GM12878 (cell line): ENCODE data around the gene C9. TPM values are rescaled to one million over a fixed set of nuclear protein-coding genes. Genes with fewer than 3 reads are reported as not detected.
"Not testable (repeated sequence)": the region's sequence is repeated elsewhere in the genome, so short reads cannot be mapped to it uniquely, and the experiment has no call there.

Experiments
- ATAC-seq: fragments of 200-7000 bp; cut with Tn5 transposase; 3 replicates; pipeline ENCODE4 v1.9.1; 2020; ENCODE audit warnings: mild to moderate bottlenecking, moderate library complexity
- BruUV-seq: library from RNA; stranded (reverse); fragments of 400-500 nt; replicated peaks from 2 replicates; lab custom pipeline; 2021; lab: Mats Ljungman, UMichigan
- CTCF ChIA-PET: fragments of 300-600 bp; sonication (Branson Sonifier 250); formaldehyde crosslinking; extraction: SDS; loops from one replicate; lab custom pipeline; 2021; ENCODE audit warnings: inconsistent platforms; lab: Yijun Ruan, JAX
- POLR2A ChIA-PET: fragments of 350-600 bp; formaldehyde crosslinking; extraction: SDS; loops from one replicate; lab custom pipeline; 2021; ENCODE audit warnings: inconsistent platforms; lab: Charles Lee
- RAD21 ChIA-PET: fragments of 300-600 bp; sonication (Branson Sonifier 250); formaldehyde crosslinking; loops from one replicate; lab custom pipeline; 2023; ENCODE audit warnings: antibody characterized with exemption; ENCODE audit not compliant: unreplicated experiment; lab: Charles Lee
- SMC1A ChIA-PET: fragments of 300-600 bp; sonication (Branson Sonifier 250); formaldehyde crosslinking; loops from one replicate; lab custom pipeline; 2023; ENCODE audit not compliant: unreplicated experiment, uncharacterized antibody; lab: Charles Lee
- DNase-seq: peaks from one replicate; pipeline ENCODE4 v3.0.0-alpha.2; 2011; ENCODE audit warnings: low read depth, low spot score
- FAIRE-seq: peaks from 3 replicates; lab custom pipeline; 2011; peaks lifted over from hg19 to GRCh38; lab: Jason Lieb, UNC
- H2AFZ ChIP-seq: 2 replicates; pipeline ENCODE4 v1.6.0; 2011; ENCODE audit warnings: low read depth, low read length, control low read depth; ENCODE audit not compliant: control insufficient read depth
- H3K27ac ChIP-seq: 2 replicates; pipeline ENCODE4 v1.5.1; 2011; ENCODE audit warnings: control low read depth; ENCODE audit not compliant: control insufficient read depth, insufficient read depth
- H3K27me3 ChIP-seq, 2 experiments: replicated peaks in 1 of 2; 2 replicates each; pipeline versions ENCODE4 v1.6.0 to v1.6.1; 2011; ENCODE audit warnings: low read length in 1 of 2; ENCODE audit not compliant: control insufficient read depth in 2 of 2, insufficient read depth in 2 of 2
- H3K36me3 ChIP-seq, 2 experiments: 2 replicates each; pipeline ENCODE4 v1.5.1; 2011; ENCODE audit warnings: low read length in 1 of 2; ENCODE audit not compliant: control insufficient read depth in 2 of 2, insufficient read depth in 2 of 2
- H3K4me1 ChIP-seq: 2 replicates; pipeline ENCODE4 v1.6.1; 2011; ENCODE audit warnings: mild to moderate bottlenecking, low read length, moderate library complexity, mixed read lengths; ENCODE audit not compliant: control insufficient read depth, insufficient read depth
- H3K4me2 ChIP-seq: 2 replicates; pipeline ENCODE4 v1.6.0; 2011; ENCODE audit warnings: control low read depth; ENCODE audit not compliant: control insufficient read depth, insufficient read depth
- H3K4me3 ChIP-seq: fragments of 200-600 bp; sonication (generic); 2 replicates; pipeline ENCODE4 v1.5.1; 2016
- H3K79me2 ChIP-seq: 2 replicates; pipeline ENCODE4 v1.6.0; 2011; ENCODE audit warnings: low read length; ENCODE audit not compliant: control insufficient read depth, insufficient read depth
- H3K9ac ChIP-seq: 2 replicates; pipeline ENCODE4 v1.8.0; 2011; ENCODE audit warnings: low read length, control low read depth, mixed read lengths; ENCODE audit not compliant: control insufficient read depth, insufficient read depth
- H3K9me3 ChIP-seq: replicated peaks from 3 replicates; pipeline ENCODE4 v1.5.1; 2011; ENCODE audit warnings: mild to moderate bottlenecking, low read length; ENCODE audit not compliant: control insufficient read depth, insufficient read depth
- H4K20me1 ChIP-seq: 2 replicates; pipeline ENCODE4 v1.6.0; 2011; ENCODE audit not compliant: control insufficient read depth, insufficient read depth
- MEF2B ChIP-seq: fragments of 450-650 bp; IDR thresholded peaks from 2 replicates; pipeline ENCODE4 v1.6.1; 2018; ENCODE audit warnings: mild to moderate bottlenecking, moderate library complexity; ENCODE audit not compliant: partially characterized antibody, poor library complexity, severe bottlenecking
- WGBS: methylation state at CpG from one replicate; pipeline ENCODE4 v1.1.6; 2016; ENCODE audit warnings: low lambda C conversion rate; ENCODE audit not compliant: insufficient replicate concordance, insufficient coverage; ENCODE audit errors: missing lambda C conversion rate; 5-methylcytosine and 5-hydroxymethylcytosine counted together
- in situ Hi-C: fragments of 300-500 bp; cut with MboI; formaldehyde crosslinking; loops from 9 replicates; pipeline ENCODE4 v1.14.3; 2018; ENCODE audit warnings: mixed read lengths
- intact Hi-C: fragments of 100-400 bp; cut with micrococcal nuclease; formaldehyde crosslinking; loops from one replicate; pipeline ENCODE4 v1.14.2; 2022; ENCODE audit not compliant: unreplicated experiment
- polyA plus RNA-seq, 11 experiments: library from polyadenylated mRNA; depleted of rRNA in 4 of 11; unstranded in 6 of 11; stranded (reverse) in 5 of 11; fragments of >200 nt; fragmentation: Nextera tagmentation in 4 of 11; fragmentation: Illumina TruSeq in 1 of 11; extraction: Ambion mirVana in 4 of 11; extraction: Trizol in 1 of 11; gene quantifications; 1 replicate in 1 of 11; 2 replicates in 10 of 11; pipeline versions ENCODE4 v1.2.1 to v1.2.3, GENCODE V29; 2011 to 2016; ENCODE audit warnings: inconsistent platforms in 2 of 11, missing spikeins in 2 of 11, low read depth in 1 of 11
- total RNA-seq, 4 experiments: library from RNA; depleted of rRNA in 3 of 4; stranded (reverse); fragments of >200 nt in 3 of 4; fragmentation: Illumina TruSeq in 1 of 4; extraction: Trizol in 1 of 4; gene quantifications; 2 replicates each; pipeline versions ENCODE4 v1.2.1 to v1.2.3, GENCODE V29; 2013 to 2021
- TF ChIP-seq, protein P1 (sequence below): fragments of 450-650 bp; IDR thresholded peaks from 2 replicates; pipeline ENCODE4 v1.6.1; 2017; ENCODE audit warnings: mild to moderate bottlenecking, low read depth, inconsistent platforms; ENCODE audit not compliant: poor library complexity, severe bottlenecking

The C9 gene
- total and polyA plus RNA-seq, 10 of the 15 experiments (the other 5 are each of a cell fraction or from before 2014, with no cell fraction given): 0.54 TPM; not detected in 9

DNA sequence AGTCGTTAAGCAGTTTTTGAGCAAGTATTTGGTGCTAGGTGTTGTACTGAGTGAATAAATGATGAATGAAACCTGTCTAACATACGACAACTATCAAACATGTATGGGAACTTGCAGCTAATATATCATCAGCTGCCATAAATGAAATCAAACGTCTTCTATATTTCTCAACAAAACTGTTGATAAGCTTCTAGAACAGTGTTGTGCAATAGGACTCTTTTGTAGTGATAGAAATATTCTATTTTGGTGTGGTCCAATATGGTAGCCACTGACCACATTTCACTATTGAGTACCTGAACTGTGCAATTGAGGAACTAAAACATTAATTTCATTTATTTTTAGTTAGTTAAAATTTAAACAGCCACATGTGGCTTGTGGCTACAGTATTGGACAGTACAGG is 128.6 kb downstream of the C9 start:
- WGBS: 15% methylated on average over 3 of the region's 3 CpGs

DNA sequence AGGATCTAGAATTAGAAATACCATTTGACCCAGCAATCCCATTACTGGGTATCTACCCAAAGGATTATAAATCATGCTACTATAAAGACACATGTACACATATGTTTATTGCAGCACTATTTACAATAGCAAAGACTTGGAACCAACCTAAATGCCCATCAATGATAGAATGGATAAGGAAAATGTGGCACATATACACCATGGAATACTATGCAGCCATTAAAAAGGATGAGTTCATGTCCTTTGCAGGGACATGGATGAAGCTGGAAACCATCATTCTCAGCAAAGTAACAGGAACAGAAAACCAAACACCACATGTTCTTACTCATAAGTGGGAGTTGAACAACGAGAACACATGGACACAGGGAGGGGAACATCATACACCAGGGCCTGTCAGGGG is 129.8 kb downstream of the C9 start:
- H3K9me3 ChIP-seq, H3K4me3 ChIP-seq, intact Hi-C loops, FAIRE-seq, DNase-seq, H3K4me1 ChIP-seq, POLR2A ChIA-PET, H3K79me2 ChIP-seq, H2AFZ ChIP-seq, H4K20me1 ChIP-seq, ATAC-seq, H3K4me2 ChIP-seq, H3K36me3 ChIP-seq, H3K27ac ChIP-seq, H3K9ac ChIP-seq, in situ Hi-C loops, H3K27me3 ChIP-seq, BruUV-seq: not testable (repeated sequence)
- ChIA-PET SMC1A (interaction anchor here (0.7 to 2.5 kb wide), 5 partner anchors 10 to 40 kb away, joined by 3 to 12 read pairs (median 4); partner anchors contain the start of gene FYB1), RAD21 (interaction anchor here (1.5 kb wide), 1 partner anchor 22 kb away, joined by 7 read pairs; no protein-coding TSS in a partner anchor), CTCF (interaction anchor here (1.2 to 2.3 kb wide), 2 partner anchors 11 to 26 kb away, joined by 4 to 6 read pairs; no protein-coding TSS in a partner anchor)
- 0% methylated on average over 1 of the region's 1 CpG for WGBS

More for the DNA sequence above, 128.6 kb downstream of the C9 start:
- no peaks in the 10 kb centered on the region for H3K79me2 ChIP-seq
- no peak overlapping the region for H3K27ac ChIP-seq
- H4K20me1 ChIP-seq: no peaks in the 10 kb centered on the region
- ChIA-PET RAD21 (interaction anchor here (1.2 kb wide), 1 partner anchor 35 kb away, joined by 3 read pairs; no protein-coding TSS in a partner anchor), POLR2A (no interaction called here), CTCF (interaction anchor here (1.1 to 1.2 kb wide), 3 partner anchors 12 to 18 kb away, joined by 3 to 6 read pairs (median 4); no protein-coding TSS in a partner anchor), SMC1A (interaction anchor here (0.6 to 2.5 kb wide), 6 partner anchors 11 to 351 kb away, joined by 3 to 12 read pairs (median 6); no protein-coding TSS in a partner anchor)
- H2AFZ ChIP-seq: no peak overlapping the region
- no peak overlapping the region for H3K4me3 ChIP-seq
- in situ Hi-C loops (no loop called here), intact Hi-C loops (no loop called here)
- H3K27me3 ChIP-seq: no peaks in the 10 kb centered on the region
- H3K36me3 ChIP-seq: no peaks in the 10 kb centered on the region
- TF ChIP-seq, protein P1, sequence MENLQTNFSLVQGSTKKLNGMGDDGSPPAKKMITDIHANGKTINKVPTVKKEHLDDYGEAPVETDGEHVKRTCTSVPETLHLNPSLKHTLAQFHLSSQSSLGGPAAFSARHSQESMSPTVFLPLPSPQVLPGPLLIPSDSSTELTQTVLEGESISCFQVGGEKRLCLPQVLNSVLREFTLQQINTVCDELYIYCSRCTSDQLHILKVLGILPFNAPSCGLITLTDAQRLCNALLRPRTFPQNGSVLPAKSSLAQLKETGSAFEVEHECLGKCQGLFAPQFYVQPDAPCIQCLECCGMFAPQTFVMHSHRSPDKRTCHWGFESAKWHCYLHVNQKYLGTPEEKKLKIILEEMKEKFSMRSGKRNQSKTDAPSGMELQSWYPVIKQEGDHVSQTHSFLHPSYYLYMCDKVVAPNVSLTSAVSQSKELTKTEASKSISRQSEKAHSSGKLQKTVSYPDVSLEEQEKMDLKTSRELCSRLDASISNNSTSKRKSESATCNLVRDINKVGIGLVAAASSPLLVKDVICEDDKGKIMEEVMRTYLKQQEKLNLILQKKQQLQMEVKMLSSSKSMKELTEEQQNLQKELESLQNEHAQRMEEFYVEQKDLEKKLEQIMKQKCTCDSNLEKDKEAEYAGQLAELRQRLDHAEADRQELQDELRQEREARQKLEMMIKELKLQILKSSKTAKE: no peak
- peak; percentile 17 for TF ChIP-seq MEF2B
- FAIRE-seq (no peak), DNase-seq (no peak), ATAC-seq (no peak; the same call in 1 of the 3 replicates)
- H3K9ac ChIP-seq: no peak overlapping the region
- no peak overlapping the region for H3K4me2 ChIP-seq
- no TSS peak for BruUV-seq
- H3K4me1 ChIP-seq: no peaks in the 10 kb centered on the region
- H3K9me3 ChIP-seq: peaks cover 2% of the 10 kb centered on the region; the same call in 2 of the 3 replicates

Other genes starting within 250 kb of the C9 start
- gene FYB1, start 144.9 kb downstream of the C9 start, total RNA-seq (2014; rRNA removed): 0.06 and 0.27 TPM in 2 replicates
- gene FYB1, start 144.9 kb downstream of the C9 start, total RNA-seq (2014; rRNA removed; fragmentation: Illumina TruSeq; extraction: Trizol): 0.40 and 0.55 TPM in 2 replicates
- gene FYB1, start 144.9 kb downstream of the C9 start, total RNA-seq (2021): 0.26 and 0.56 TPM in 2 replicates
- 4.3 and 5.8 TPM in 2 replicates for gene FYB1, start 144.9 kb downstream of the C9 start, polyA plus RNA-seq (2011; rRNA removed)
- 0.10 and 0.18 TPM in 2 replicates for gene FYB1, start 144.9 kb downstream of the C9 start, polyA plus RNA-seq (2014; fragmentation: Illumina TruSeq; extraction: Trizol)
- gene FYB1, start 144.9 kb downstream of the C9 start, polyA plus RNA-seq (2014; fragmentation: Nextera tagmentation; extraction: Ambion mirVana): under 1 TPM; 0.24 to 0.92 TPM
- gene FYB1, start 144.9 kb downstream of the C9 start, polyA plus RNA-seq (2014; rRNA removed): 0.05 and 0.17 TPM in 2 replicates
- not detected for gene FYB1, start 144.9 kb downstream of the C9 start, polyA plus RNA-seq (2016; fragmentation: Nextera tagmentation; extraction: Ambion mirVana)
- gene DAB2, start 60.5 kb upstream of the C9 start, total RNA-seq (2014; rRNA removed): not detected in 2 replicates
- not detected in 2 replicates for gene DAB2, start 60.5 kb upstream of the C9 start, total RNA-seq (2014; rRNA removed; fragmentation: Illumina TruSeq; extraction: Trizol)
- 0.23 and 0.53 TPM in 2 replicates for gene DAB2, start 60.5 kb upstream of the C9 start, total RNA-seq (2021)
- not detected in 2 replicates for gene DAB2, start 60.5 kb upstream of the C9 start, polyA plus RNA-seq (2011; rRNA removed)
- gene DAB2, start 60.5 kb upstream of the C9 start, polyA plus RNA-seq (2014; fragmentation: Illumina TruSeq; extraction: Trizol): not detected in 2 replicates
- gene DAB2, start 60.5 kb upstream of the C9 start, polyA plus RNA-seq (2014; fragmentation: Nextera tagmentation; extraction: Ambion mirVana): not detected
- not detected in 2 replicates for gene DAB2, start 60.5 kb upstream of the C9 start, polyA plus RNA-seq (2014; rRNA removed)
- under 1 TPM; 0.05 to 0.11 TPM for gene DAB2, start 60.5 kb upstream of the C9 start, polyA plus RNA-seq (2016; fragmentation: Nextera tagmentation; extraction: Ambion mirVana)